ENCODE results near the gene KIF11.

DNA sequence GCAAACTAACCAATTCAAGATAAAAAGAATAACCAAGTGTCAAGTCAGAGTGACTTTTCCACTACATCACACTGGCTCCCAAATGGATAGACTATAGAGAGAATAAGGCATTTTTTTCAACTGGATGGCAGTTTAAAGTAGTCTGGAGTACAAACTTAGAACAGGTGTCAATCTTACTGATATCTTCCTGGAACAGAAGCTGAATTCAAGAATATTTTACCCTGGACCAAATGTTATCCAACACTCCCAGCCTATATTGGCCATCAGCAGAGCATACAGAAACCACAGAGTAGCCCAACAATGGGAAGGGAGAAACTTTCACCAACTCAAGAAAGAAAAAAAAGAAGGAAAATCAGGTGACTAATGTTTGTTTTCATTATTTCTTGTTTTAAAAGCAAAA, 30.5 kb upstream of the KIF11 start:
- TF ChIP-seq, protein P1, sequence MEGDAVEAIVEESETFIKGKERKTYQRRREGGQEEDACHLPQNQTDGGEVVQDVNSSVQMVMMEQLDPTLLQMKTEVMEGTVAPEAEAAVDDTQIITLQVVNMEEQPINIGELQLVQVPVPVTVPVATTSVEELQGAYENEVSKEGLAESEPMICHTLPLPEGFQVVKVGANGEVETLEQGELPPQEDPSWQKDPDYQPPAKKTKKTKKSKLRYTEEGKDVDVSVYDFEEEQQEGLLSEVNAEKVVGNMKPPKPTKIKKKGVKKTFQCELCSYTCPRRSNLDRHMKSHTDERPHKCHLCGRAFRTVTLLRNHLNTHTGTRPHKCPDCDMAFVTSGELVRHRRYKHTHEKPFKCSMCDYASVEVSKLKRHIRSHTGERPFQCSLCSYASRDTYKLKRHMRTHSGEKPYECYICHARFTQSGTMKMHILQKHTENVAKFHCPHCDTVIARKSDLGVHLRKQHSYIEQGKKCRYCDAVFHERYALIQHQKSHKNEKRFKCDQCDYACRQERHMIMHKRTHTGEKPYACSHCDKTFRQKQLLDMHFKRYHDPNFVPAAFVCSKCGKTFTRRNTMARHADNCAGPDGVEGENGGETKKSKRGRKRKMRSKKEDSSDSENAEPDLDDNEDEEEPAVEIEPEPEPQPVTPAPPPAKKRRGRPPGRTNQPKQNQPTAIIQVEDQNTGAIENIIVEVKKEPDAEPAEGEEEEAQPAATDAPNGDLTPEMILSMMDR (IDR thresholded peaks at IDR 0.05): no peak
- TF ChIP-seq RFX5 (IDR thresholded peaks at IDR 0.05) (no peak), RNF2 (IDR thresholded peaks at IDR 0.05; ENCODE audit: borderline replicate concordance, low read depth) (no peak), BHLHE40 (IDR thresholded peaks at IDR 0.05; ENCODE audit: low read depth, low read length) (no peak), CEBPB (IDR thresholded peaks at IDR 0.05) (no peak), FOSB (CRISPR knock-in tag; IDR thresholded peaks at IDR 0.05) (no peak), JUN (IDR thresholded peaks at IDR 0.05) (no peak)

Measured in A549 (cell line).